ENCODE results near the gene PALMD.

PALMD gene

DNA sequence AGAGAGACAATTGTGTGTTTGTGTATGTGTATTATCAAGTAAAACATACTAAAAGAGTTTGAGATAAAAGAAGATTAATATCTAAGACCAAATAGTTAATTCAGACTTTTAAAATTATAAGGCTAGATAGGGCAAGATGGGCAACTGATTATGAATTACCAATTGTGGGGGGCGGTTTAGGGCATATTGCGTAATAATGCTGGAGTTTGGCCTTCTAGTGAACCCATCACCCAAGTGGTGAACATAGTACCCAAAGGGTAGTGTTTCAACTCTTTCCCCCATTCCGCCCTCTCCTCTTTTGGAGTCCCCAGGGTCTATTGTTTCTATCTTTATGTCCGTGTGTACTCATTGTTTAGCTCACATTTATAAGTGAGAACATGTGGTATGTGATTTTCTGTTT lies 65.1 kb downstream of the PALMD start:
- Histone ChIP-seq H3K9me2 (replicated peaks; ENCODE audit: control insufficient read depth, low read length) (no peaks in the 10 kb centered on the region), H3K9me3 (ENCODE audit: control insufficient read depth, insufficient read depth, low read length) (no peaks in the 10 kb centered on the region), H3K79me2 (ENCODE audit: control insufficient read depth, low read length) (no peaks in the 10 kb centered on the region), H3K4me2 (ENCODE audit: low read length) (no peak overlapping the region), H3K4me1 (ENCODE audit: control insufficient read depth, low read length) (no peaks in the 10 kb centered on the region), H4K20me1 (ENCODE audit: control insufficient read depth, insufficient read depth, low read depth, low read length) (no peaks in the 10 kb centered on the region), H3K27ac (ENCODE audit: low read depth, low read length) (no peak overlapping the region), H3K4me3 (ENCODE audit: low read length) (no peak overlapping the region), H3F3A (ENCODE audit: control insufficient read depth, insufficient read depth) (no peaks in the 10 kb centered on the region), H3K36me3 (ENCODE audit: control insufficient read depth, low read length) (no peaks in the 10 kb centered on the region), H3K27me3 (ENCODE audit: control insufficient read depth, low read length) (no peaks in the 10 kb centered on the region)
- TF ChIP-seq, protein P1, sequence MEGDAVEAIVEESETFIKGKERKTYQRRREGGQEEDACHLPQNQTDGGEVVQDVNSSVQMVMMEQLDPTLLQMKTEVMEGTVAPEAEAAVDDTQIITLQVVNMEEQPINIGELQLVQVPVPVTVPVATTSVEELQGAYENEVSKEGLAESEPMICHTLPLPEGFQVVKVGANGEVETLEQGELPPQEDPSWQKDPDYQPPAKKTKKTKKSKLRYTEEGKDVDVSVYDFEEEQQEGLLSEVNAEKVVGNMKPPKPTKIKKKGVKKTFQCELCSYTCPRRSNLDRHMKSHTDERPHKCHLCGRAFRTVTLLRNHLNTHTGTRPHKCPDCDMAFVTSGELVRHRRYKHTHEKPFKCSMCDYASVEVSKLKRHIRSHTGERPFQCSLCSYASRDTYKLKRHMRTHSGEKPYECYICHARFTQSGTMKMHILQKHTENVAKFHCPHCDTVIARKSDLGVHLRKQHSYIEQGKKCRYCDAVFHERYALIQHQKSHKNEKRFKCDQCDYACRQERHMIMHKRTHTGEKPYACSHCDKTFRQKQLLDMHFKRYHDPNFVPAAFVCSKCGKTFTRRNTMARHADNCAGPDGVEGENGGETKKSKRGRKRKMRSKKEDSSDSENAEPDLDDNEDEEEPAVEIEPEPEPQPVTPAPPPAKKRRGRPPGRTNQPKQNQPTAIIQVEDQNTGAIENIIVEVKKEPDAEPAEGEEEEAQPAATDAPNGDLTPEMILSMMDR (IDR thresholded peaks at IDR 0.05; ENCODE audit: low read depth, low read length, poor library complexity, severe bottlenecking), result no peak
- no peak for TF ChIP-seq EZH2phosphoT487 (IDR thresholded peaks at IDR 0.05; ENCODE audit: borderline replicate concordance, low read length)

- Histone ChIP-seq H3F3A (ENCODE audit: control insufficient read depth, insufficient read depth) (no peaks in the 10 kb centered on the region), H3K4me3 (ENCODE audit: low read length) (no peak overlapping the region), H3K9me2 (replicated peaks; ENCODE audit: control insufficient read depth, low read length) (no peaks in the 10 kb centered on the region), H3K27me3 (ENCODE audit: control insufficient read depth, low read length) (no peaks in the 10 kb centered on the region), H3K79me2 (ENCODE audit: control insufficient read depth, low read length) (no peaks in the 10 kb centered on the region), H4K20me1 (ENCODE audit: control insufficient read depth, insufficient read depth, low read depth, low read length) (no peaks in the 10 kb centered on the region), H3K27ac (ENCODE audit: low read depth, low read length) (no peak overlapping the region), H3K9me3 (ENCODE audit: control insufficient read depth, insufficient read depth, low read length) (no peaks in the 10 kb centered on the region), H3K4me2 (ENCODE audit: low read length) (no peak overlapping the region), H3K4me1 (ENCODE audit: control insufficient read depth, low read length) (no peaks in the 10 kb centered on the region), H3K36me3 (ENCODE audit: control insufficient read depth, low read length) (no peaks in the 10 kb centered on the region)
- TF ChIP-seq, protein P1 (IDR thresholded peaks at IDR 0.05; ENCODE audit: low read depth, low read length, poor library complexity, severe bottlenecking), result no peak
- no peak for TF ChIP-seq EZH2phosphoT487 (IDR thresholded peaks at IDR 0.05; ENCODE audit: borderline replicate concordance, low read length)
Measured at GRCh38 chr1:99713006-99713405, 67.1 kb downstream of the PALMD start.

DNA sequence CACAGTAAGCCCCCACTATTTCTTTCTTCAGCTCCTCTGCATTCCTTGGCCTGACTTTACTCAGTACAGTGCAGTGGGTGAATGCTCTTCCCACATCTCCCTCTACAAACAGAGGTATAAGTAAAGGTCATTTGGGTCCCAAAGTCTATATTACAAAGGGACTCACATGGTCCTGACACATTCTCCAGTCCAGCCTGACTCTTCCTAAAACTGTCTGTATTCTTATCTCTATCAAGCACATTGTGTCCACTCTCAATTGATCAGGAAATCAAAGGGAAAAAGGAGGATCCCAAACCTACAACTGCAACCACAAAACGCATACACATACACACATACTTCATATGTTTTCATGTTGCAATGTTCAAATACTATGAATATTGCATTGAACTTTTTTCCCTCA lies 71.1 kb downstream of the PALMD start:
- TF ChIP-seq, protein P1 (IDR thresholded peaks at IDR 0.05; ENCODE audit: low read depth, low read length, poor library complexity, severe bottlenecking), result no peak
- no peak for TF ChIP-seq EZH2phosphoT487 (IDR thresholded peaks at IDR 0.05; ENCODE audit: borderline replicate concordance, low read length)

DNA sequence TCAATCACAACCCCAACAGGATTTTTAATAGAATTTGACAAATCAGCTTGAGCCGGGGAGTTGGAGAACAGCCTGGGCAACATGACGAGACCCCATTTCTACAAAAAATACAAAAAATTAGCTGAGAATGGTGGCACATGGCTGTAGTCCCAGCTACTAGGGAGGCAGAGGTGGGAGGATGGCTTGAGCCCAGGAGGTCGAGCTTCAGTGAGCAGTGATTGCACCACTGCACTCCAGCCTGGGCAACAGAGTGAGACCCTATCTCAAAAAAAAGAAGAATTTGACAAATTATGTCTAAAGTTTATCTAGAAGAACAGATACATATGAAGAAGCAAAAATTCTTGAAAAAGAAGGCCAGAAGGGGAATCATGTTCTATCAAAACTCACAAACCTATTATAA lies 77.3 kb downstream of the PALMD start:
- TF ChIP-seq, protein P1 (IDR thresholded peaks at IDR 0.05; ENCODE audit: low read depth, low read length, poor library complexity, severe bottlenecking), result no peak
- TF ChIP-seq EZH2phosphoT487 (IDR thresholded peaks at IDR 0.05; ENCODE audit: borderline replicate concordance, low read length), result no peak
- no peaks in the 10 kb centered on the region for H3K36me3 ChIP-seq (ENCODE audit: control insufficient read depth, low read length)
- no peak overlapping the region for H3K4me3 ChIP-seq (ENCODE audit: low read length)
- H3K4me1 ChIP-seq (ENCODE audit: control insufficient read depth, low read length), result no peaks in the 10 kb centered on the region
- H4K20me1 ChIP-seq (ENCODE audit: control insufficient read depth, insufficient read depth, low read depth, low read length), result no peaks in the 10 kb centered on the region
- H3K79me2 ChIP-seq (ENCODE audit: control insufficient read depth, low read length), result no peaks in the 10 kb centered on the region
- H3K4me2 ChIP-seq (ENCODE audit: low read length), result no peak overlapping the region
- H3K27me3 ChIP-seq (ENCODE audit: control insufficient read depth, low read length), result no peaks in the 10 kb centered on the region
- no peaks in the 10 kb centered on the region for H3K9me2 ChIP-seq (replicated peaks; ENCODE audit: control insufficient read depth, low read length)
- no peak overlapping the region for H3K27ac ChIP-seq (ENCODE audit: low read depth, low read length)
- H3F3A ChIP-seq (ENCODE audit: control insufficient read depth, insufficient read depth), result no peaks in the 10 kb centered on the region
- no peaks in the 10 kb centered on the region for H3K9me3 ChIP-seq (ENCODE audit: control insufficient read depth, insufficient read depth, low read length)

More for the DNA sequence above, 71.1 kb downstream of the PALMD start:
- Histone ChIP-seq H4K20me1 (ENCODE audit: control insufficient read depth, insufficient read depth, low read depth, low read length) (no peaks in the 10 kb centered on the region), H3K27ac (ENCODE audit: low read depth, low read length) (no peak overlapping the region), H3K4me1 (ENCODE audit: control insufficient read depth, low read length) (no peaks in the 10 kb centered on the region), H3K27me3 (ENCODE audit: control insufficient read depth, low read length) (no peaks in the 10 kb centered on the region), H3F3A (ENCODE audit: control insufficient read depth, insufficient read depth) (no peaks in the 10 kb centered on the region), H3K4me3 (ENCODE audit: low read length) (no peak overlapping the region), H3K79me2 (ENCODE audit: control insufficient read depth, low read length) (no peaks in the 10 kb centered on the region), H3K36me3 (ENCODE audit: control insufficient read depth, low read length) (no peaks in the 10 kb centered on the region), H3K4me2 (ENCODE audit: low read length) (no peak overlapping the region), H3K9me3 (ENCODE audit: control insufficient read depth, insufficient read depth, low read length) (no peaks in the 10 kb centered on the region), H3K9me2 (replicated peaks; ENCODE audit: control insufficient read depth, low read length) (no peaks in the 10 kb centered on the region)
